ENCODE results near the gene BEGAIN.

Gene BEGAIN

GRCh38 chr14:100601064-100601463, 13.8 kb upstream of the BEGAIN start:
- Histone ChIP-seq H3F3A (ENCODE audit: control insufficient read depth, insufficient read depth) (no peaks in the 10 kb centered on the region), H3K9me3 (ENCODE audit: control insufficient read depth, insufficient read depth, low read length) (no peaks in the 10 kb centered on the region), H3K4me3 (ENCODE audit: low read length) (no peak overlapping the region), H3K4me2 (ENCODE audit: low read length) (no peak overlapping the region), H3K79me2 (ENCODE audit: control insufficient read depth, low read length) (no peaks in the 10 kb centered on the region), H3K4me1 (ENCODE audit: control insufficient read depth, low read length) (no peaks in the 10 kb centered on the region), H3K9me2 (replicated peaks; ENCODE audit: control insufficient read depth, low read length) (no peaks in the 10 kb centered on the region), H3K27me3 (ENCODE audit: control insufficient read depth, low read length) (peaks cover 5% of the 10 kb centered on the region), H3K36me3 (ENCODE audit: control insufficient read depth, low read length) (no peaks in the 10 kb centered on the region), H4K20me1 (ENCODE audit: control insufficient read depth, insufficient read depth, low read depth, low read length) (no peaks in the 10 kb centered on the region), H3K27ac (ENCODE audit: low read depth, low read length) (no peak overlapping the region)
- no peak for TF ChIP-seq CTCF (IDR thresholded peaks at IDR 0.05; ENCODE audit: low read depth, low read length, poor library complexity, severe bottlenecking)
- TF ChIP-seq EZH2phosphoT487 (IDR thresholded peaks at IDR 0.05; ENCODE audit: borderline replicate concordance, low read length) = no peak

GRCh38 chr14:100599981-100600380, 12.8 kb upstream of the BEGAIN start:
- Histone ChIP-seq H3K36me3 (ENCODE audit: control insufficient read depth, low read length) (no peaks in the 10 kb centered on the region), H4K20me1 (ENCODE audit: control insufficient read depth, insufficient read depth, low read depth, low read length) (no peaks in the 10 kb centered on the region), H3F3A (ENCODE audit: control insufficient read depth, insufficient read depth) (no peaks in the 10 kb centered on the region), H3K9me2 (replicated peaks; ENCODE audit: control insufficient read depth, low read length) (no peaks in the 10 kb centered on the region), H3K9me3 (ENCODE audit: control insufficient read depth, insufficient read depth, low read length) (no peaks in the 10 kb centered on the region), H3K27me3 (ENCODE audit: control insufficient read depth, low read length) (peaks cover 5% of the 10 kb centered on the region), H3K27ac (ENCODE audit: low read depth, low read length) (no peak overlapping the region), H3K4me2 (ENCODE audit: low read length) (no peak overlapping the region), H3K4me1 (ENCODE audit: control insufficient read depth, low read length) (no peaks in the 10 kb centered on the region), H3K79me2 (ENCODE audit: control insufficient read depth, low read length) (no peaks in the 10 kb centered on the region), H3K4me3 (ENCODE audit: low read length) (no peak overlapping the region)
- no peak for TF ChIP-seq CTCF (IDR thresholded peaks at IDR 0.05; ENCODE audit: low read depth, low read length, poor library complexity, severe bottlenecking)
- TF ChIP-seq EZH2phosphoT487 (IDR thresholded peaks at IDR 0.05; ENCODE audit: borderline replicate concordance, low read length) = no peak

DNA sequence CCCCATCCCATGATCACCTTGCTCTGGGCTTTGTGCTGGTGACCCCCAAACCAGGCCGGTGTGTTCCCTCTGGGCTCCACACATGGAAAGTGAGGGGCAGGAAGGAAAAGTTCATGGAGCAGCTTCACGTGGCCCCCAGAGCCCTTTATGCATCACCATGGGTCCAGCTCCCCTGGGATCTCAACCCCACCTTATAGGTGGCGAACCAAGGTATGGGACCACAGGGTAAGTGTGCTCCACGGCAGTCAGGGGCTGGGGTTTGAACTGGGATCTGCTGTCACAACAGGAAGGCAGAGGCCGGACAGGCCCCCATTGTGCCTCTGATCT, 7.4 kb upstream of the BEGAIN start:
- Histone ChIP-seq H3K27me3 (ENCODE audit: control insufficient read depth, low read length) (peaks cover 5% of the 10 kb centered on the region), H3K4me3 (ENCODE audit: low read length) (no peak overlapping the region), H3K9me2 (replicated peaks; ENCODE audit: control insufficient read depth, low read length) (no peaks in the 10 kb centered on the region), H3K9me3 (ENCODE audit: control insufficient read depth, insufficient read depth, low read length) (no peaks in the 10 kb centered on the region), H3K27ac (ENCODE audit: low read depth, low read length) (no peak overlapping the region), H3K36me3 (ENCODE audit: control insufficient read depth, low read length) (no peaks in the 10 kb centered on the region), H3K4me2 (ENCODE audit: low read length) (no peak overlapping the region), H3F3A (ENCODE audit: control insufficient read depth, insufficient read depth) (no peaks in the 10 kb centered on the region), H3K4me1 (ENCODE audit: control insufficient read depth, low read length) (no peaks in the 10 kb centered on the region), H3K79me2 (ENCODE audit: control insufficient read depth, low read length) (no peaks in the 10 kb centered on the region), H4K20me1 (ENCODE audit: control insufficient read depth, insufficient read depth, low read depth, low read length) (no peaks in the 10 kb centered on the region; the same call in 1 of the 2 replicates)
- TF ChIP-seq CTCF (IDR thresholded peaks at IDR 0.05; ENCODE audit: low read depth, low read length, poor library complexity, severe bottlenecking) (no peak), EZH2phosphoT487 (IDR thresholded peaks at IDR 0.05; ENCODE audit: borderline replicate concordance, low read length) (no peak)

Measured in DOHH2 (cell line).